ENCODE data around the gene CHD8.
A peak's percentile ranks its signal among the peaks of the same experiment; 100 is the strongest.
"Not testable (repeated sequence)": the region's sequence is repeated elsewhere in the genome, so short reads cannot be mapped to it uniquely, and the experiment has no call there.

Gene CHD8

GRCh38 chr14:21455912-21456667, at the start of gene CHD8:
Gene CHD8, minus strand, starts transcription at chr14:21456123. Its CDS starts 24,480 bp downstream, at chr14:21431643.
- FAIRE-seq = peak; percentile 73
- peak; percentile 99 for DNase-seq (ENCODE audit: low spot score)

GRCh38 chr14:21505012-21505553, 49.2 kb upstream of the CHD8 start:
- no peak for FAIRE-seq
- no peak for DNase-seq (ENCODE audit: low spot score)

GRCh38 chr14:21503376-21503775, 47.5 kb upstream of the CHD8 start:
- FAIRE-seq (no peak), DNase-seq (ENCODE audit: low spot score) (no peak)

GRCh38 chr14:21501568-21501967, 45.6 kb upstream of the CHD8 start:
- FAIRE-seq (no peak), DNase-seq (ENCODE audit: low spot score) (no peak)

- FAIRE-seq (no peak), DNase-seq (ENCODE audit: low spot score) (peak; percentile 26)
Measured at GRCh38 chr14:21498540-21499526, 42.9 kb upstream of the CHD8 start.

- no peak for FAIRE-seq
- DNase-seq (ENCODE audit: low spot score) = no peak
Measured at GRCh38 chr14:21496453-21496852, 40.5 kb upstream of the CHD8 start.

GRCh38 chr14:21494902-21495762, 39.2 kb upstream of the CHD8 start:
- FAIRE-seq (no peak), DNase-seq (ENCODE audit: low spot score) (no peak)

- no peak for FAIRE-seq
Measured at GRCh38 chr14:21486640-21487087, 30.7 kb upstream of the CHD8 start.

GRCh38 chr14:21476925-21477681, 21.2 kb upstream of the CHD8 start, which contains the start of the genes RAB2B and TOX4:
Gene RAB2B, minus strand, starts transcription at chr14:21476959. Its CDS starts 87 bp downstream, at chr14:21476872.
Gene TOX4, plus strand, starts transcription at chr14:21477195. Its CDS starts 84 bp downstream, at chr14:21477279.
- DNase-seq (ENCODE audit: low spot score) (peak; percentile 96), FAIRE-seq (peak; percentile 13)

More at GRCh38 chr14:21486640-21487087, 30.7 kb upstream of the CHD8 start:
- DNase-seq (ENCODE audit: low spot score) = no peak

- no peak for FAIRE-seq
- DNase-seq (ENCODE audit: low spot score) = peak; percentile 85
Measured at GRCh38 chr14:21476523-21476924, 20.6 kb upstream of the CHD8 start.

GRCh38 chr14:21475767-21476522, 20.0 kb upstream of the CHD8 start:
- no peak for DNase-seq (ENCODE audit: low spot score)
- no peak for FAIRE-seq

- DNase-seq (ENCODE audit: low spot score) (no peak), FAIRE-seq (no peak)
Measured at GRCh38 chr14:21467616-21468015, 11.7 kb upstream of the CHD8 start.

GRCh38 chr14:21455592-21455911, 371 bp downstream of the CHD8 start:
- FAIRE-seq = no peak
- no peak for DNase-seq (ENCODE audit: low spot score)

GRCh38 chr14:21454843-21455544, 929 bp downstream of the CHD8 start:
- no peak for DNase-seq (ENCODE audit: low spot score)
- no peak for FAIRE-seq

GRCh38 chr14:21449899-21450216, 6.1 kb downstream of the CHD8 start:
- FAIRE-seq (no peak), DNase-seq (ENCODE audit: low spot score) (no peak)

- FAIRE-seq; DNase-seq (ENCODE audit: low spot score): not testable (repeated sequence)
Measured at GRCh38 chr14:21442657-21443056, 13.3 kb downstream of the CHD8 start.

GRCh38 chr14:21440859-21441258, 15.1 kb downstream of the CHD8 start:
- FAIRE-seq (no peak), DNase-seq (ENCODE audit: low spot score) (no peak)

GRCh38 chr14:21437063-21437901, 18.6 kb downstream of the CHD8 start:
- FAIRE-seq (peak; percentile 71), DNase-seq (ENCODE audit: low spot score) (peak; percentile 95)
